Activated T-cell treated with anti-CD3 and anti-CD28 coated beads for 48 hours (primary cell): ENCODE results near the gene MAPK14.
"Not testable (repeated sequence)": the region's sequence is repeated elsewhere in the genome, so short reads cannot be mapped to it uniquely, and the experiment has no call there.

Experiments
- DNase-seq: peaks from one replicate; pipeline ENCODE4 v3.0.0-alpha.2; 2020; ENCODE audit warnings: low read depth

Gene MAPK14

GRCh38 chr6:36123270-36124139 is 95.9 kb downstream of the MAPK14 start:
- DNase-seq, result peak; percentile 85

GRCh38 chr6:36124346-36124745 is 96.7 kb downstream of the MAPK14 start:
- DNase-seq, result not testable (repeated sequence)

- no peak for DNase-seq
Measured at GRCh38 chr6:36124881-36125280, 97.3 kb downstream of the MAPK14 start.

GRCh38 chr6:36125575-36125974 is 98.0 kb downstream of the MAPK14 start:
- no peak for DNase-seq

- no peak for DNase-seq
Measured at GRCh38 chr6:36126121-36126520, 98.5 kb downstream of the MAPK14 start.

GRCh38 chr6:36126553-36127458 is 99.2 kb downstream of the MAPK14 start:
- DNase-seq, result no peak

GRCh38 chr6:36127462-36128016 is 99.9 kb downstream of the MAPK14 start:
- DNase-seq, result no peak

- DNase-seq, result no peak
Measured at GRCh38 chr6:36128073-36128472, 100.5 kb downstream of the MAPK14 start.

- DNase-seq, result no peak
Measured at GRCh38 chr6:36128793-36129192, 101.2 kb downstream of the MAPK14 start.

GRCh38 chr6:36129334-36129733 is 101.7 kb downstream of the MAPK14 start:
- not testable (repeated sequence) for DNase-seq

GRCh38 chr6:36129941-36130666 is 102.5 kb downstream of the MAPK14 start, which contains the start of gene MAPK13:
Gene MAPK13 (plus strand): TSS chr6:36130513. CDS start chr6:36130583, 70 bp downstream.
- DNase-seq, result peak; percentile 37

- peak; percentile 60 for DNase-seq
Measured at GRCh38 chr6:36130667-36131510, 103.3 kb downstream of the MAPK14 start.

- DNase-seq, result peak; percentile 43
Measured at GRCh38 chr6:36131511-36132245, 104.1 kb downstream of the MAPK14 start.

- DNase-seq, result no peak
Measured at GRCh38 chr6:36132246-36132895, 104.8 kb downstream of the MAPK14 start.

- no peak for DNase-seq
Measured at GRCh38 chr6:36133148-36133547, 105.5 kb downstream of the MAPK14 start.

GRCh38 chr6:36133912-36134311 is 106.3 kb downstream of the MAPK14 start:
- no peak for DNase-seq

- DNase-seq, result no peak
Measured at GRCh38 chr6:36135053-36135731, 107.6 kb downstream of the MAPK14 start.

- no peak for DNase-seq
Measured at GRCh38 chr6:36136034-36136433, 108.4 kb downstream of the MAPK14 start.

GRCh38 chr6:36136551-36136950 is 108.9 kb downstream of the MAPK14 start:
- no peak for DNase-seq
